Neural crest cell (in vitro differentiated cells): Measurements from ENCODE around the gene MYL3. TPM values are rescaled to one million over a fixed set of nuclear protein-coding genes. Genes with fewer than 3 reads are reported as not detected.

Experiments
- DNase-seq: peaks from one replicate; pipeline ENCODE4 v3.0.0; 2021; ENCODE audit warnings: low read depth, mixed read lengths, low spot score
- H3K27ac Mint-ChIP-seq: one replicate; pipeline ENCODE4 v1.8.0; 2021; ENCODE audit warnings: mild to moderate bottlenecking, mixed read lengths; ENCODE audit not compliant: unreplicated experiment
- H3K27me3 Mint-ChIP-seq: 2 replicates; pipeline ENCODE4 v1.8.0; 2021; ENCODE audit warnings: low read depth, mild to moderate bottlenecking, mixed read lengths
- H3K36me3 Mint-ChIP-seq: 2 replicates; pipeline ENCODE4 v1.8.0; 2021; ENCODE audit warnings: low read depth, mild to moderate bottlenecking, mixed read lengths
- H3K4me1 Mint-ChIP-seq: 2 replicates; pipeline ENCODE4 v1.8.0; 2021; ENCODE audit warnings: mixed read lengths
- H3K4me3 Mint-ChIP-seq: one replicate; pipeline ENCODE4 v1.8.0; 2021; ENCODE audit warnings: mild to moderate bottlenecking, mixed read lengths
- H3K9me3 Mint-ChIP-seq: 2 replicates; pipeline ENCODE4 v1.8.0; 2021; ENCODE audit warnings: mixed read lengths
- total RNA-seq: library from RNA; stranded (reverse); gene quantifications from 2 replicates; pipeline ENCODE4 v1.2.1, GENCODE V29; 2021
- TF ChIP-seq, protein P1 (sequence below): fragments of 200-600 bp; sonication (generic); conservative IDR thresholded peaks from 2 replicates; pipeline ENCODE4 v1.5.0; 2021; ENCODE audit warnings: antibody characterized with exemption, mild to moderate bottlenecking

Gene MYL3
- total RNA-seq, 1 donor from 2014 or later, result not detected

DNA sequence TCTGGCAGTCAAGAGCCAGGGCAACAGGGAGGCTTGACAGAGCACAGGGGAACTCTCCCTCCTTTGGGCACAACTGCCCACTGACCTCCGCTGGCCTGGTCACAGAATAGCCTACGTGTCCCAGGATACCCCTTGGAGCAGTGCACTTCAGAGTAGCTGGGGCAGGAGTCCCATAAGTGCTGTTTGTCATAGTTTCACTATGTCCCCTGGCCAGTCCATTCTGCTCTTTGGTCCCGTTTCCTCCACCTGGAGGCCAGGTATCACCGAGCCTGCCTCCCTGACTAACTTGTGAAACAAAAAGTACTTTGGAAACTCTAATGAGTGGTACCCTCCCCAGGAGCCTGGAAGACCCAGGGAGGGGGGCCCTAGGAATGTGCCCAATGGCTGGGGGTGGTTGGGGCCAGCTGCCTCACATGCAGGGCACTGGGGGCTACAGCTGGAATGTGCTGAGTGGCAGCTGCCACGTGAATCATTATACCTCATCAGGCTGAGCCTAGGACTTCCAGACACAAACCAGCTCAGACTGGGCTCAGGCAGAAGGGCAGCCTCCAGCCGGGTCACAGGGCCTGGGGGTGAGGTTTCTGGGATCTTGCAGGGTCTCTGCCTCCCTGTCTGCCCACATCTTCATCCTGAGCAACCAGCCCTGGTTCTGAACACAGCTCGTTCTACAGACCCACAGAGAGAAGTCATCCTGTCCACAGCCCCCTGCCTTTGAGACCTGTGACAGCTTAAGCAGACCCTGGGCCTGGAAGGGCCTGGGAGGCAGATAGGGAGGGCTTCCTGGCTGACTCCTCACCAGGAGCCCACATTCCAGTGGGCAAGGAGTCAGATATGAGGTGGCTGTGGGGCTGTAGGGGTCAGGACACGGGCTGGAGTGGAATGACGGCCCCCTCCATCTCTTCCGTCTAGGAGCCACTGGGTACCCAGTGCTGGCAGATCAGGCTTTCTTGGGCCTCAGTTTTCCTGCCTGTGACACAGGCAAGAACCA is 13.4 kb upstream of the MYL3 start:
- DNase-seq, result no peak
- Mint-ChIP-seq H3K27me3 (peaks cover 30% of the 10 kb centered on the region), H3K4me3 (no peak overlapping the region), H3K4me1 (peaks cover 13% of the 10 kb centered on the region), H3K36me3 (no peaks in the 10 kb centered on the region), H3K9me3 (no peaks in the 10 kb centered on the region), H3K27ac (no peak overlapping the region)
- TF ChIP-seq, protein P1, sequence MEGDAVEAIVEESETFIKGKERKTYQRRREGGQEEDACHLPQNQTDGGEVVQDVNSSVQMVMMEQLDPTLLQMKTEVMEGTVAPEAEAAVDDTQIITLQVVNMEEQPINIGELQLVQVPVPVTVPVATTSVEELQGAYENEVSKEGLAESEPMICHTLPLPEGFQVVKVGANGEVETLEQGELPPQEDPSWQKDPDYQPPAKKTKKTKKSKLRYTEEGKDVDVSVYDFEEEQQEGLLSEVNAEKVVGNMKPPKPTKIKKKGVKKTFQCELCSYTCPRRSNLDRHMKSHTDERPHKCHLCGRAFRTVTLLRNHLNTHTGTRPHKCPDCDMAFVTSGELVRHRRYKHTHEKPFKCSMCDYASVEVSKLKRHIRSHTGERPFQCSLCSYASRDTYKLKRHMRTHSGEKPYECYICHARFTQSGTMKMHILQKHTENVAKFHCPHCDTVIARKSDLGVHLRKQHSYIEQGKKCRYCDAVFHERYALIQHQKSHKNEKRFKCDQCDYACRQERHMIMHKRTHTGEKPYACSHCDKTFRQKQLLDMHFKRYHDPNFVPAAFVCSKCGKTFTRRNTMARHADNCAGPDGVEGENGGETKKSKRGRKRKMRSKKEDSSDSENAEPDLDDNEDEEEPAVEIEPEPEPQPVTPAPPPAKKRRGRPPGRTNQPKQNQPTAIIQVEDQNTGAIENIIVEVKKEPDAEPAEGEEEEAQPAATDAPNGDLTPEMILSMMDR, result no peak

- no peak overlapping the region for H3K27ac Mint-ChIP-seq
- H3K9me3 Mint-ChIP-seq, result no peaks in the 10 kb centered on the region
- no peaks in the 10 kb centered on the region for H3K36me3 Mint-ChIP-seq
- no peak overlapping the region for H3K4me3 Mint-ChIP-seq
- no peak for DNase-seq
- peaks cover 13% of the 10 kb centered on the region for H3K4me1 Mint-ChIP-seq
- peaks cover 21% of the 10 kb centered on the region for H3K27me3 Mint-ChIP-seq
- TF ChIP-seq, protein P1, result no peak
These were observed 12.3 kb upstream of the MYL3 start for GRCh38 chr3:46875560-46875959.

GRCh38 chr3:46874430-46874829 is 11.2 kb upstream of the MYL3 start:
- DNase-seq, result no peak
- H3K36me3 Mint-ChIP-seq, result no peaks in the 10 kb centered on the region
- H3K9me3 Mint-ChIP-seq, result no peaks in the 10 kb centered on the region
- TF ChIP-seq, protein P1, result no peak
- H3K27ac Mint-ChIP-seq, result no peak overlapping the region
- peaks cover 18% of the 10 kb centered on the region for H3K4me1 Mint-ChIP-seq
- no peak overlapping the region for H3K4me3 Mint-ChIP-seq
- peaks cover 13% of the 10 kb centered on the region for H3K27me3 Mint-ChIP-seq

DNA sequence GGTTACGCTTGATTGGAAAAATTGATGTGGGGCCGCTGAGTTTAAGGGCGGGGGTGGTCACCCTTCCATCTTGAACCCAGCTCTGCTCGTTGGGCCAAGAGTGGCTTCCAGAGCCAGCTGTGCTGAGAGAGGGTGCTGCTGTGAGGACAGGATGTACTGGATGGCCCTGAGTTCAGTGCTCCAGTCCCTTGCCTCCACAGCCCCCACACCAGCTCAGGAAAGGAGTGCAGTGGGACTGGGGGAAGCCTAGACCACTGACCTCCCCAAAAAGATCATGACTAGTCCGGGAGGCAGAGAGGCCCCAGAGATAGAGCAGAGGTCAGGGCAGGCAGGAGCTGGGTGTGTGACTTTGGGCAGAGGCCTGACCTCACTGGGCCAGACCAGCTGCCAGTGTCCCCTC is 10.3 kb upstream of the MYL3 start:
- Mint-ChIP-seq H3K4me3 (no peak overlapping the region), H3K27ac (no peak overlapping the region), H3K4me1 (peaks cover 27% of the 10 kb centered on the region), H3K9me3 (no peaks in the 10 kb centered on the region), H3K36me3 (no peaks in the 10 kb centered on the region), H3K27me3 (peaks cover 8% of the 10 kb centered on the region)
- DNase-seq, result no peak
- TF ChIP-seq, protein P1, result no peak

DNA sequence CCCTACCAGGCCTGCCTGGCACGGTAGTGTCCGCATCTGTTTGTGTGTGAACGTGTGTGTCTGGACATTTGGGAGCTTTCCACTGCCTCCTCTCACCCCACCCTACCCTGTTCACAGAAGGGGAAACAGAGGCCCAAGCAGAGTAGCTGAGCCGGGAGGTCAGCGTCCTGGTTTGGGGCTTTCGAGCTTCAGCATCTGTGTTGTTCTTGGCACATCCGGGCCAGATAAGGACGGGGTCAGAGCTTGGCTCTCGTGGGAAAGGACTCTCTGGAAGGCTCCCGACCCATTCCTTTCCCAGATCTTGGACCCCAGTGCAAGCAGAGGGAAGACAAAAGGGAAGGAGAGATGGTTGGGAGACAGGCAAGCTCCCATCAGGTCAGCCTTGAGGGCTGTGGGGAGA is 8.0 kb upstream of the MYL3 start:
- Mint-ChIP-seq H3K27me3 (peaks cover 5% of the 10 kb centered on the region), H3K9me3 (no peaks in the 10 kb centered on the region), H3K36me3 (no peaks in the 10 kb centered on the region), H3K4me1 (peaks cover 28% of the 10 kb centered on the region), H3K4me3 (no peak overlapping the region), H3K27ac (no peak overlapping the region)
- no peak for DNase-seq
- TF ChIP-seq, protein P1, result no peak
